Nephron (organoid): ENCODE measurements around the gene NOD1.

Experiments used
- H3K27ac Mint-ChIP-seq, 3 experiments: 2 replicates each; pipeline ENCODE4 v1.8.0; 2020; ENCODE audit warnings: mixed read lengths in 3 of 3, mild to moderate bottlenecking in 2 of 3, moderate library complexity in 1 of 3
- H3K27me3 Mint-ChIP-seq: 2 replicates; pipeline ENCODE4 v1.8.0; 2021; ENCODE audit warnings: low read depth, mild to moderate bottlenecking, moderate library complexity, mixed read lengths
- H3K36me3 Mint-ChIP-seq: 2 replicates; pipeline ENCODE4 v1.8.0; 2020; ENCODE audit warnings: low read depth, mixed read lengths
- H3K4me1 Mint-ChIP-seq: 2 replicates; pipeline ENCODE4 v1.8.0; 2020; ENCODE audit warnings: mixed read lengths
- H3K4me3 Mint-ChIP-seq, 3 experiments: 2 replicates each; pipeline ENCODE4 v1.8.0; 2020; ENCODE audit warnings: mild to moderate bottlenecking in 3 of 3, mixed read lengths in 3 of 3, moderate library complexity in 2 of 3
- H3K9me3 Mint-ChIP-seq: 2 replicates; pipeline ENCODE4 v1.8.0; 2020; ENCODE audit warnings: mixed read lengths
- TF ChIP-seq, protein P1 (sequence below), 3 experiments: fragments of 200-600 bp; sonication (generic); IDR thresholded peaks; one replicate each; pipeline ENCODE4 v1.5.0; 2021; ENCODE audit warnings: antibody characterized with exemption in 3 of 3; ENCODE audit not compliant: unreplicated experiment in 3 of 3

NOD1 gene

DNA sequence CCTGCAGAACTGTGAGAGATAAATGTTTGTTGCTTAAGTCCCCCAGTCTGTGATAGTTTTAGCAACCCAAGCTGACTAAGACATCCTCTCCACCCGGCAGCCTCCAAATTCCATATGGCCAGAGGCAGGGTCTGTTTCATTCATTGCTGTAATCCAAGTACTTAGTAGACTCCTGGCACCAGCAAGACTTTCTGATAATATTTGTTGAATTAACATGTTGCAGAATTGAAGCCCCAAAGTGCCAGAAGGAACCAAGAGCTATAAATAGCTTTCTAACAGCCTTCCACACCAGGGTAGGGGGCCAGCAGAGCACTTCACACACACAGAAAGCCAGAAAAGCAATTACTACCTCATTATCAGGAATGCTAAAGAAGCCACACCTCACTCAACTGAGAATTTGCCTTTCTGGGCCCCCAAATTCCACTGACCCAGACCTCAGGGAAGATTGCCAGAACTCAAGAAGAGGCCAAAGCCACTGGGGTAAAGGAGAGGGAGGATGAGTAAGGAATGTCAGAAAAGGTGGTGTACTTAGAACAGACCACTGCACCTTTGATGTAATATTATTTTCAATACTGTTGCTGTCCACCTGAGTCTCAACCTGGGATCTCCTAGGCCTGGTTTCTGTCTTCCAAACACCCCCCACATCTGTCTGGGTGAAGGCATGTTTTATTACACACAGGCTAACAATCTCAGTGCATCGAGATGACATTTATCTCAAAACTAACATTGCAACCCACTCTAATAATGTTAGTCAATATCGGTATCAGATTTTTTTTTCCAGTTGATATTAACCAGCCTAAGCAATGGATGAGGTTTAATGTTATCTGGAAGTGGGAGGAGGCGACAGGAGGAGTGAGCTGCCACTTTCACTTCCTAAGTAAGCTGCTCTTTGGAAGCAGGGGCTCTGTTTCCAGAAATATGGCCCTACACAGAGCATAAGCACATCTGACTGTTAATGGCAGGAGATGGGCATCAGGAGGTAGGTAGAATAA, 5.5 kb downstream of the NOD1 start:
- no peaks in the 10 kb centered on the region for H3K36me3 Mint-ChIP-seq
- no peaks in the 10 kb centered on the region for H3K27me3 Mint-ChIP-seq
- TF ChIP-seq, protein P1, sequence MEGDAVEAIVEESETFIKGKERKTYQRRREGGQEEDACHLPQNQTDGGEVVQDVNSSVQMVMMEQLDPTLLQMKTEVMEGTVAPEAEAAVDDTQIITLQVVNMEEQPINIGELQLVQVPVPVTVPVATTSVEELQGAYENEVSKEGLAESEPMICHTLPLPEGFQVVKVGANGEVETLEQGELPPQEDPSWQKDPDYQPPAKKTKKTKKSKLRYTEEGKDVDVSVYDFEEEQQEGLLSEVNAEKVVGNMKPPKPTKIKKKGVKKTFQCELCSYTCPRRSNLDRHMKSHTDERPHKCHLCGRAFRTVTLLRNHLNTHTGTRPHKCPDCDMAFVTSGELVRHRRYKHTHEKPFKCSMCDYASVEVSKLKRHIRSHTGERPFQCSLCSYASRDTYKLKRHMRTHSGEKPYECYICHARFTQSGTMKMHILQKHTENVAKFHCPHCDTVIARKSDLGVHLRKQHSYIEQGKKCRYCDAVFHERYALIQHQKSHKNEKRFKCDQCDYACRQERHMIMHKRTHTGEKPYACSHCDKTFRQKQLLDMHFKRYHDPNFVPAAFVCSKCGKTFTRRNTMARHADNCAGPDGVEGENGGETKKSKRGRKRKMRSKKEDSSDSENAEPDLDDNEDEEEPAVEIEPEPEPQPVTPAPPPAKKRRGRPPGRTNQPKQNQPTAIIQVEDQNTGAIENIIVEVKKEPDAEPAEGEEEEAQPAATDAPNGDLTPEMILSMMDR (IDR thresholded peaks at IDR 0.05; ENCODE audit: unreplicated experiment in 3 of 3), result no peak
- peak overlapping the region in 1 of 3 experiments; percentile 18 for H3K4me3 Mint-ChIP-seq
- no peaks in the 10 kb centered on the region for H3K9me3 Mint-ChIP-seq
- peak overlapping the region in 2 of 3 experiments; percentile 51 to 82 for H3K27ac Mint-ChIP-seq
- peaks cover 80% of the 10 kb centered on the region for H3K4me1 Mint-ChIP-seq

DNA sequence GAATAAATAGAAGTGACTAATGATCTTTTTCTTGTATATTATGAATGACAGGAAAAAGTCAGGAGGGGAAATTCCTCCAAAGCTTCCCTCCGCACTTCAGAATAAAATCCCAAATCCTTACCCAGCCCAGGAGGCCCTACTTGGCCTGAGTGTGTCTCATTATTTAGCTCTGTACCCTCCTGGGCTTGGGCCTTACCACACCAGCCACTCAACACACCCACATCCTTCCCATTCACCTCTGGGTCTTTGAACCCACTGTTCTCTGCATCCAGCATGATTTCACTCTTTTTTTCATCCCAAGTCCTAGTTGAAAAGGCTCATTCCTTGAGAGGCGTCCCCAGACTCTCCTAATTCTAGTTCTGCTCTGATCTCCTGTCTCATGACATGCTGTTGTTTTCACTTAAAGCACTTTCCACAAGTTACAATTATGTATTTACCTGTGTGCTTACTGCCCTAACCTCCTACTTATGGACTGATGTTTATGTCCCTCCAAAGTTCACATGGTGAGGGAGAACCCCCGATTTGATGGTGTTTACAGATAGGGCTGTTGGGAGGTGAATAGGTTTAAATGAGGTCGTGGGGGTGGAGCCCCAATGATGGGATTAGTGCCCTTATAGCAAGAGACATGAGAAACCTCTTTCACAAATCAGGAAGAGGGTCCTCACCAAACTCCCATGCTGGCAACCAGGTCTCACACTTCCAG, 6.4 kb downstream of the NOD1 start:
- Mint-ChIP-seq H3K27ac (peak overlapping the region in 2 of 3 experiments; percentile 51 to 82), H3K36me3 (no peaks in the 10 kb centered on the region), H3K27me3 (no peaks in the 10 kb centered on the region), H3K9me3 (no peaks in the 10 kb centered on the region), H3K4me3 (peak overlapping the region in 1 of 3 experiments; percentile 1), H3K4me1 (peaks cover 84% of the 10 kb centered on the region)
- TF ChIP-seq, protein P1 (IDR thresholded peaks at IDR 0.05; ENCODE audit: unreplicated experiment in 3 of 3), result no peak

DNA sequence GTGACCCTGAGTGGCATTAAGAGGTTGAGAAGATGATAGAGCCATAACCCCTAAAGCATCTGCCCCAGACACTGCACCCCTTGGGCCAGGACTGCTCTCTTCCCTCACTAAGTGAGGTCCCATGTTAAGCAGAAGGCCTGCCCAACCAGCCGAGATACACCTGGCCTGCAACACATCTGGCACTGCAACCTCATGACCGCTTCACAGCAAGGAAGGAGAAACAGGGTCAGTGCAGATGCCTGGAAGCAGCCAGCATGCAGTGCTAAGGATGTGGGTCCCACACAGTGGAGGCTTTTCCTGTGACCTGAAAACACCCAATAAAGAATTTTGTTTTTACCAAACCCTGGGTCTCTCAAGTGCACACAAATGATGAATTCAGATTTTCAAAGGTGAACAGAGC, 7.4 kb downstream of the NOD1 start:
- Mint-ChIP-seq H3K4me1 (peaks cover 88% of the 10 kb centered on the region), H3K36me3 (no peaks in the 10 kb centered on the region), H3K4me3 (peak overlapping the region in 1 of 3 experiments; percentile 21), H3K9me3 (no peaks in the 10 kb centered on the region), H3K27me3 (no peaks in the 10 kb centered on the region), H3K27ac (peak overlapping the region; percentile 46 to 91 (median 82))
- TF ChIP-seq, protein P1 (IDR thresholded peaks at IDR 0.05; ENCODE audit: unreplicated experiment in 3 of 3), result no peak

DNA sequence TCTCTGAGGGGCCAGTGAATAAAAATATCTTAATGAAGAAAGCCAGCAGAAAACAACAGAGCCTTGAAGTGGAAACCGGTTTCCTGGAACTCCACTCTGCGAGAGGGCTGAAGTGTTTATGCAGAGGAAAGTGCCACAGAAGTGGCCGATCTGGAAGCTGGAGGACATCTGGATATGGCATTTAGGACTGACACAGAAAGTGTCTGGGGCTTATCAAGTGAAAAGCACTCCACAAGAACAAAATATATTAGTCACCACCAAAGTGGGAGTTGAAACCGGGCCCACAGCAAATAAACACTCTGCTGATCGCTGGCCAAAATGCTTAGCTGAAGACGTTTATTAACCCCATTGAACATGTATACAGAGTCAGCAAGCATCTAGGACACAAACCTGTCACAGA, 7.8 kb downstream of the NOD1 start:
- Mint-ChIP-seq H3K27me3 (no peaks in the 10 kb centered on the region), H3K4me3 (peak overlapping the region in 2 of 3 experiments; percentile 5 to 21)

DNA sequence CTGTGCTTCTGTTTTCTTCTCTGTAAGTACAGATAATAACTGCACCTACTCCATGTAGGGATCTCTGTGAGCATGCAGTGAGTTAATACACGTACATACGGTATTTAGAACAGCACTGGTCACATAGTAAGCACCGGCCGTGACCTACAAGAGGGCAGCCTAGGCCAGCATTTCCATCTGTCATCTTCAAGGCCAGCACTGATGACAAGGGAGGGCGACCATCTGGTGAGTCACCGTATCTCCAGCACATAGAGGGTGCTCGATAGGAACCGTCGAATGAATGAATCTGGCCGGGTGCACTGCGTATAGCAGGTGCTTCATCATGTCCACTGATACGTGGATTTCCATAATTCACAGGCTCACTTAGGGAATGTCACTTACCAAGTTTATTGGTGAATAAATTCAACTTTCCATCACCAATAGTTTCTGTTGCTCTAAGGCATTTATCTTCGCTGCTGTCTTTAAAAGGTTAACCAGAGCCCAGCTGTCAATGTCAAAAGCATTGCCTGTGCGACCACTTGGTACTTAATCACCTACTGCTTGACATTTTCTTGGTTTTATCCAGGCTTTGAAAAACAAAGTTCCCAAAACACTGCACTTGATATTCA, 8.3 kb downstream of the NOD1 start:
- H3K36me3 Mint-ChIP-seq, result no peaks in the 10 kb centered on the region
- no peaks in the 10 kb centered on the region for H3K27me3 Mint-ChIP-seq
- peaks cover 91% of the 10 kb centered on the region for H3K4me1 Mint-ChIP-seq
- H3K4me3 Mint-ChIP-seq, result peak overlapping the region in 2 of 3 experiments; percentile 12 to 50
- no peaks in the 10 kb centered on the region for H3K9me3 Mint-ChIP-seq
- H3K27ac Mint-ChIP-seq, result peak overlapping the region; percentile 82 to 91 (median 87)
- TF ChIP-seq, protein P1 (IDR thresholded peaks at IDR 0.05; ENCODE audit: unreplicated experiment in 3 of 3), result no peak

More for the DNA sequence above, 7.8 kb downstream of the NOD1 start:
- Mint-ChIP-seq H3K27ac (peak overlapping the region; percentile 46 to 91 (median 82)), H3K9me3 (no peaks in the 10 kb centered on the region), H3K4me1 (peaks cover 88% of the 10 kb centered on the region), H3K36me3 (no peaks in the 10 kb centered on the region)
- TF ChIP-seq, protein P1 (IDR thresholded peaks at IDR 0.05; ENCODE audit: unreplicated experiment in 3 of 3), result no peak
